ENCODE results near the gene CPED1. TPM values are rescaled to one million over a fixed set of nuclear protein-coding genes. Genes with fewer than 3 reads are reported as not detected.

CPED1 gene
- total RNA-seq, 2 experiments from 2014 or later, result not detected

GRCh38 chr7:121157341-121157751, 168.8 kb downstream of the CPED1 start:
- Histone ChIP-seq H3K4me2 (ENCODE audit: low read length) (no peak overlapping the region), H3K9me3 (ENCODE audit: low read length) (no peaks in the 10 kb centered on the region)

GRCh38 chr7:121157885-121158590, 169.5 kb downstream of the CPED1 start:
- CTCF ChIA-PET (ENCODE audit: unreplicated experiment), result no interaction called here
- no peak overlapping the region for H2AFZ ChIP-seq (ENCODE audit: low read length)
- no peak overlapping the region for H3K4me3 ChIP-seq (ENCODE audit: low read depth, low read length, poor library complexity, severe bottlenecking)
- H4K20me1 ChIP-seq (ENCODE audit: insufficient read depth, low read length), result no peaks in the 10 kb centered on the region
- H3K9me3 ChIP-seq (ENCODE audit: low read length), result no peaks in the 10 kb centered on the region
- TF ChIP-seq EZH2phosphoT487 (IDR thresholded peaks at IDR 0.05; ENCODE audit: borderline replicate concordance, low read depth, low read length), result no peak
- TF ChIP-seq, protein P1, sequence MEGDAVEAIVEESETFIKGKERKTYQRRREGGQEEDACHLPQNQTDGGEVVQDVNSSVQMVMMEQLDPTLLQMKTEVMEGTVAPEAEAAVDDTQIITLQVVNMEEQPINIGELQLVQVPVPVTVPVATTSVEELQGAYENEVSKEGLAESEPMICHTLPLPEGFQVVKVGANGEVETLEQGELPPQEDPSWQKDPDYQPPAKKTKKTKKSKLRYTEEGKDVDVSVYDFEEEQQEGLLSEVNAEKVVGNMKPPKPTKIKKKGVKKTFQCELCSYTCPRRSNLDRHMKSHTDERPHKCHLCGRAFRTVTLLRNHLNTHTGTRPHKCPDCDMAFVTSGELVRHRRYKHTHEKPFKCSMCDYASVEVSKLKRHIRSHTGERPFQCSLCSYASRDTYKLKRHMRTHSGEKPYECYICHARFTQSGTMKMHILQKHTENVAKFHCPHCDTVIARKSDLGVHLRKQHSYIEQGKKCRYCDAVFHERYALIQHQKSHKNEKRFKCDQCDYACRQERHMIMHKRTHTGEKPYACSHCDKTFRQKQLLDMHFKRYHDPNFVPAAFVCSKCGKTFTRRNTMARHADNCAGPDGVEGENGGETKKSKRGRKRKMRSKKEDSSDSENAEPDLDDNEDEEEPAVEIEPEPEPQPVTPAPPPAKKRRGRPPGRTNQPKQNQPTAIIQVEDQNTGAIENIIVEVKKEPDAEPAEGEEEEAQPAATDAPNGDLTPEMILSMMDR (conservative IDR thresholded peaks at IDR 0.05; ENCODE audit: low read length), result no peak
- H3K4me1 ChIP-seq (ENCODE audit: insufficient read depth, low read length, poor library complexity, severe bottlenecking), result peaks cover 1% of the 10 kb centered on the region
- intact Hi-C loops (cut with micrococcal nuclease; ENCODE audit: unreplicated experiment), result no loop called here
- no TSS peak for BruUV-seq (replicated peaks)
- no peaks in the 10 kb centered on the region for H3K36me3 ChIP-seq (ENCODE audit: insufficient read depth, low read length)
- POLR2A ChIA-PET, result interaction anchor here (0.7 kb wide), 1 partner anchor 12 kb away, joined by 5 read pairs; no protein-coding TSS in a partner anchor
- H3K9me2 ChIP-seq (ENCODE audit: insufficient read depth, low read length), result no peaks in the 10 kb centered on the region
- no peak for DNase-seq (ENCODE audit: low spot score)
- no peaks in the 10 kb centered on the region for H3K79me2 ChIP-seq (ENCODE audit: insufficient read depth, low read depth, low read length)
- H3K4me2 ChIP-seq (ENCODE audit: low read length), result no peak overlapping the region
- no peak overlapping the region for H3K27ac ChIP-seq (ENCODE audit: low read depth, low read length, poor library complexity, severe bottlenecking)

More at GRCh38 chr7:121157341-121157751, 168.8 kb downstream of the CPED1 start:
- TF ChIP-seq EZH2phosphoT487 (IDR thresholded peaks at IDR 0.05; ENCODE audit: borderline replicate concordance, low read depth, low read length), result no peak
- TF ChIP-seq, protein P1 (conservative IDR thresholded peaks at IDR 0.05; ENCODE audit: low read length), result no peak
- no peak for DNase-seq (ENCODE audit: low spot score)
- no peaks in the 10 kb centered on the region for H3K79me2 ChIP-seq (ENCODE audit: insufficient read depth, low read depth, low read length)
- H3K36me3 ChIP-seq (ENCODE audit: insufficient read depth, low read length), result no peaks in the 10 kb centered on the region
- no peak overlapping the region for H3K4me3 ChIP-seq (ENCODE audit: low read depth, low read length, poor library complexity, severe bottlenecking)
- H2AFZ ChIP-seq (ENCODE audit: low read length), result no peak overlapping the region
- CTCF ChIA-PET (ENCODE audit: unreplicated experiment), result no interaction called here
- intact Hi-C loops (cut with micrococcal nuclease; ENCODE audit: unreplicated experiment), result no loop called here
- POLR2A ChIA-PET, result no interaction called here
- H3K27ac ChIP-seq (ENCODE audit: low read depth, low read length, poor library complexity, severe bottlenecking), result no peak overlapping the region
- no peaks in the 10 kb centered on the region for H3K9me2 ChIP-seq (ENCODE audit: insufficient read depth, low read length)
- no peaks in the 10 kb centered on the region for H3K4me1 ChIP-seq (ENCODE audit: insufficient read depth, low read length, poor library complexity, severe bottlenecking)
- H4K20me1 ChIP-seq (ENCODE audit: insufficient read depth, low read length), result no peaks in the 10 kb centered on the region
- no TSS peak for BruUV-seq (replicated peaks)

DNA sequence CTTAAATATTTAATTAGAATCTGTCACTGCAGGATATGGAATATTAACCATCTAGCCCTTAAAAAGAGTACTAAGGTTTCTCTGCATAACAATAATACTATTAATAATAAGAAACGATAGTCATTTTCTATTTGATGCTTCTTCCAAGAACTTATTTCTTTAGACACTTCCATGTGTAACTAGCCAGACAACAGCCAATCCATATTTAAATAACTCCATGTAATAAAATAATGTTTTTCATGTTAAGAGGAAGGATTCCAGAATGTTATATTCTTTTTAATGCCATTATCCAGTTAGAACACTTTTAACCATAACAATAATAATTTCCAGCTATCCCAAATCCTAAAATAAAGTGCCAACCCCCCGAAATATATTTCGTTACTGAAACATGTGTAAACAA, 170.2 kb downstream of the CPED1 start:
- H3K36me3 ChIP-seq (ENCODE audit: insufficient read depth, low read length), result no peaks in the 10 kb centered on the region
- ChIA-PET CTCF (ENCODE audit: unreplicated experiment) (no interaction called here), POLR2A (interaction anchor here (0.7 kb wide), 1 partner anchor 13 kb away, joined by 5 read pairs; no protein-coding TSS in a partner anchor)
- no peaks in the 10 kb centered on the region for H3K9me3 ChIP-seq (ENCODE audit: low read length)
- no peak overlapping the region for H3K27ac ChIP-seq (ENCODE audit: low read depth, low read length, poor library complexity, severe bottlenecking)
- intact Hi-C loops (cut with micrococcal nuclease; ENCODE audit: unreplicated experiment), result no loop called here
- no peaks in the 10 kb centered on the region for H3K79me2 ChIP-seq (ENCODE audit: insufficient read depth, low read depth, low read length)
- H3K4me1 ChIP-seq (ENCODE audit: insufficient read depth, low read length, poor library complexity, severe bottlenecking), result peaks cover 6% of the 10 kb centered on the region
- H3K4me3 ChIP-seq (ENCODE audit: low read depth, low read length, poor library complexity, severe bottlenecking), result no peak overlapping the region
- no peak for DNase-seq (ENCODE audit: low spot score)
- H2AFZ ChIP-seq (ENCODE audit: low read length), result no peak overlapping the region
- H3K9me2 ChIP-seq (ENCODE audit: insufficient read depth, low read length), result no peaks in the 10 kb centered on the region
- no peak for TF ChIP-seq EZH2phosphoT487 (IDR thresholded peaks at IDR 0.05; ENCODE audit: borderline replicate concordance, low read depth, low read length)
- TF ChIP-seq, protein P1 (conservative IDR thresholded peaks at IDR 0.05; ENCODE audit: low read length), result no peak
- no peak overlapping the region for H3K4me2 ChIP-seq (ENCODE audit: low read length)
- no TSS peak for BruUV-seq (replicated peaks)
- H4K20me1 ChIP-seq (ENCODE audit: insufficient read depth, low read length), result no peaks in the 10 kb centered on the region

All from OCI-LY7 (cell line).